Thyroid gland (tissue), 4 donors: ENCODE data around the gene NCOA3.

Experiments used
- CTCF ChIP-seq, 6 experiments: fragments of 200-600 bp in 3 of 6; fragments of 450-650 bp in 3 of 6; sonication (generic) in 3 of 6; IDR thresholded peaks; one replicate each; pipeline ENCODE4 v1.5.1; 2016 to 2019; ENCODE audit warnings: antibody characterized with exemption in 6 of 6, mild to moderate bottlenecking in 2 of 6, inconsistent platforms in 1 of 6, moderate library complexity in 1 of 6
- POLR2A ChIP-seq, 2 donors: fragments of 450-650 bp; IDR thresholded peaks; one replicate each; pipeline ENCODE4 v1.6.1; 2017; ENCODE audit warnings: antibody characterized with exemption in 2 of 2, mild to moderate bottlenecking in 2 of 2, moderate library complexity in 1 of 2

GRCh38 chr20:47635256-47635655, 133.6 kb downstream of the NCOA3 start:
- TF ChIP-seq CTCF (IDR thresholded peaks at IDR 0.05) (no peak), POLR2A (IDR thresholded peaks at IDR 0.05) (no peak)
